PFSK-1 (cell line): Measurements from ENCODE around the gene YIPF2.

ENCODE experiments used
- FOXP2 ChIP-seq: optimal IDR thresholded peaks from 2 replicates; pipeline ENCODE3; 2011; ENCODE audit warnings: borderline replicate concordance, control low read depth, inconsistent platforms; ENCODE audit not compliant: insufficient read depth; ENCODE audit errors: extremely low read length, extremely low read depth
- POLR2AphosphoS5 ChIP-seq: IDR thresholded peaks from 2 replicates; pipeline ENCODE4 v1.6.1; 2012; ENCODE audit warnings: low read depth, mild to moderate bottlenecking, control low read depth, low read length, moderate library complexity
- SIN3A ChIP-seq: IDR thresholded peaks from 2 replicates; pipeline ENCODE4 v1.6.1; 2012; ENCODE audit warnings: mild to moderate bottlenecking, low read length, moderate library complexity, borderline replicate concordance; ENCODE audit not compliant: insufficient read depth
- TAF1 ChIP-seq: IDR thresholded peaks from 2 replicates; pipeline ENCODE4 v1.6.1; 2012; ENCODE audit warnings: low read length, control low read depth, borderline replicate concordance; ENCODE audit not compliant: insufficient read depth
- TF ChIP-seq, protein P1 (sequence below), 2 experiments: IDR thresholded peaks; 2 replicates each; pipeline versions ENCODE4 v1.6.1 to v1.8.0; 2011 to 2012; ENCODE audit warnings: low read depth in 2 of 2, low read length in 2 of 2, control low read depth in 1 of 2, inconsistent platforms in 1 of 2, mild to moderate bottlenecking in 1 of 2, moderate library complexity in 1 of 2; ENCODE audit not compliant: insufficient read depth in 1 of 2

The YIPF2 gene

DNA sequence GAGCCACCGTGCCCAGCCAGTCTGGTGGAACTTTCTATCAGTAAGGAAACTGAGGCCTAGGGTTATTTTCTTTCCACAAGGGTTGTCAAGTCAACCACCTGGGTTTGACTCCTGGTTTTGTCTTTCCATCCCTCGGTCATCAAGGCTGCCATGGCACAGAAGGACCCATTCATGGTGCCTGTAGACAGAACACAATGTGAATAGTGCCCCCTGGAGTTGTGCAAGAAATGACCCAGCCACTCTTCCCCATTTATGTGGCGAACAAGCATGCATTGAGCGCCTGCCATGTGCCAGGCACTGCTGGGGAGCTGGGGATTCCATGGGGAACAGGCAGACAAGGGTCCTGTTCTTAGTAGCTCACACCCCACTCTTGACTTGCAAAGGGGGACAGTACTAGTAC, 36.5 kb upstream of the YIPF2 start:
- TF ChIP-seq, protein P1, sequence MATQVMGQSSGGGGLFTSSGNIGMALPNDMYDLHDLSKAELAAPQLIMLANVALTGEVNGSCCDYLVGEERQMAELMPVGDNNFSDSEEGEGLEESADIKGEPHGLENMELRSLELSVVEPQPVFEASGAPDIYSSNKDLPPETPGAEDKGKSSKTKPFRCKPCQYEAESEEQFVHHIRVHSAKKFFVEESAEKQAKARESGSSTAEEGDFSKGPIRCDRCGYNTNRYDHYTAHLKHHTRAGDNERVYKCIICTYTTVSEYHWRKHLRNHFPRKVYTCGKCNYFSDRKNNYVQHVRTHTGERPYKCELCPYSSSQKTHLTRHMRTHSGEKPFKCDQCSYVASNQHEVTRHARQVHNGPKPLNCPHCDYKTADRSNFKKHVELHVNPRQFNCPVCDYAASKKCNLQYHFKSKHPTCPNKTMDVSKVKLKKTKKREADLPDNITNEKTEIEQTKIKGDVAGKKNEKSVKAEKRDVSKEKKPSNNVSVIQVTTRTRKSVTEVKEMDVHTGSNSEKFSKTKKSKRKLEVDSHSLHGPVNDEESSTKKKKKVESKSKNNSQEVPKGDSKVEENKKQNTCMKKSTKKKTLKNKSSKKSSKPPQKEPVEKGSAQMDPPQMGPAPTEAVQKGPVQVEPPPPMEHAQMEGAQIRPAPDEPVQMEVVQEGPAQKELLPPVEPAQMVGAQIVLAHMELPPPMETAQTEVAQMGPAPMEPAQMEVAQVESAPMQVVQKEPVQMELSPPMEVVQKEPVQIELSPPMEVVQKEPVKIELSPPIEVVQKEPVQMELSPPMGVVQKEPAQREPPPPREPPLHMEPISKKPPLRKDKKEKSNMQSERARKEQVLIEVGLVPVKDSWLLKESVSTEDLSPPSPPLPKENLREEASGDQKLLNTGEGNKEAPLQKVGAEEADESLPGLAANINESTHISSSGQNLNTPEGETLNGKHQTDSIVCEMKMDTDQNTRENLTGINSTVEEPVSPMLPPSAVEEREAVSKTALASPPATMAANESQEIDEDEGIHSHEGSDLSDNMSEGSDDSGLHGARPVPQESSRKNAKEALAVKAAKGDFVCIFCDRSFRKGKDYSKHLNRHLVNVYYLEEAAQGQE (IDR thresholded peaks at IDR 0.05; ENCODE audit: insufficient read depth in 1 of 2, low read depth in 2 of 2, low read length in 2 of 2), result no peak
- TF ChIP-seq TAF1 (no peak), POLR2AphosphoS5 (no peak)

DNA sequence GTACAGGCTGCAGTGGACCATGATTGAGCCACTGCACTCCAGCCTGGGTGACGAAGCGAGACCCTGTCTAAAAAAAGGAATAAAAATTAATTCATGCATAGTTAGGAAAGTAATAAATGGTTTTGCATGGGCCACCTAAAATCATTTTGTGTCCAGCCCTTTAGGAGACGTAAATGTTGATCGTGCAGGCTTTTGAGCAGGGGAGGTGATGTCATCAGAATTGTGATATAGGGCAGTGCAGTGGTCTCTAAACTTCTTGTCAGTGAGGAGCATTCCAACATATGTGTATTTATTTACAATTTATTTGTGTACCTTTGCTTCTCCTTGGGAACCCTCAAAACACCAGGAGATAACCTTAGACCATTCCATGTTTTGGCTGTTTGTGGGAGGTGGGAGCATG, 35.4 kb upstream of the YIPF2 start:
- no peak for TF ChIP-seq POLR2AphosphoS5
- TF ChIP-seq SIN3A, result no peak
- TF ChIP-seq, protein P1 (IDR thresholded peaks at IDR 0.05; ENCODE audit: insufficient read depth in 1 of 2, low read depth in 2 of 2, low read length in 2 of 2), result no peak
- no peak for TF ChIP-seq TAF1
- no peak for TF ChIP-seq FOXP2

DNA sequence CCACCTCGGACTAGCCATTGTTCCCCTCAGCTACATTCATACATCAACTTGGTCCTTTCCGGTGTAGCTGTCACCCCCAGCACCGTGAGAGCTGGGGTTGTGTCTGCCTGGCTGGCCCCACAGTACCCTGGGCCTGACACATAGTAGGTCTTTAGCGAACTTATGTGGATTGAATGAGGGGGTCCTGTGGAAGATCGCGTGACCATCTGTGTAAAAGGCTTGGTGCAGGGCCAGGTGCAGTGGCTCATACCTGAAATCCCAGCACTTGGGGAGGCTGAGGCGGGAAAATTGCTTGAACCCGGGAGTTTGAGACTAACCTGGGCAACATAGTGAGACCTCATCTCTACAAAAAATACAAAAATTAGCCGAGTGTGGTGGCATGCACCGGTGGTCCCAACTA, 34.4 kb upstream of the YIPF2 start:
- no peak for TF ChIP-seq TAF1

DNA sequence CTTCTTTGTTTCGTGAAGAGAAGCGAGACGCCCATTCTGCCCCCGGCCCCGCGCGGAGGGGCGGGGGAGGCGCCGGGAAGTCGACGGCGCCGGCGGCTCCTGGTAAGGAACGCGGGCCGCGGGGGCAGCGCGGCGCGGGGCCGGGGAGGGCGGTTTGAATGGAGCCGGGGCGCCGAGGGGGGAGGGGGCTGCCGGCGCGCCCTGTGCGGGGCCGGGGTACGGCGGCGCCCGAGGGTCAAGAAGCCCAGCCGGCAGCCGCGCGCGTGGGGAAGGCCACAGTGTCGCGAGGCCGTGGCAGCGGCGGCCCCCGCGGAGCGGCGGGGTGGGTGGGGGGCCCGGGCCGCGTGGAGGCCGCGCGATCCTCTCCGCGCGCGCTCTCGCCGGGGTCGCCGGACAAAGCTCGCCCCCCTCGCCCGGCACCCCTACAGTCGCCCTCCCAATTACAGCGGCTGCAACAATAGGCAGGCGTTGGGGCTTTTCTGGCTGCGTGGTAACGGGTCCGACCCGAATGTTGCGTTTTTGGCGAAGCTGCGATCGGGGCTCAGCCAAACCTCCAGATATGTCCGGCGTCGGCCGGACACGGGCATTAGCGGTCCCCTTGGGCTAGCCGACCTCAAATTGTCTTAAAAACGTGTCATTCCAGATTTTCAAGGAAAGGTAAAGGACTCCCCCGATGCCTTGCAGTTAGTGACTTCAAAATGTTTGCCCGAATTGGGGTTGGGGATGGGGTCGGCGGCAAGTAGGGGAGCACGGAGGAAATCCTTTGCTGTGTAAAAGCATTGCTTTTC, 32.8 kb upstream of the YIPF2 start:
- no peak for TF ChIP-seq TAF1
- TF ChIP-seq, protein P1 (IDR thresholded peaks at IDR 0.05; ENCODE audit: insufficient read depth in 1 of 2, low read depth in 2 of 2, low read length in 2 of 2), result no peak
- no peak for TF ChIP-seq SIN3A
- TF ChIP-seq POLR2AphosphoS5, result no peak
- no peak for TF ChIP-seq FOXP2

DNA sequence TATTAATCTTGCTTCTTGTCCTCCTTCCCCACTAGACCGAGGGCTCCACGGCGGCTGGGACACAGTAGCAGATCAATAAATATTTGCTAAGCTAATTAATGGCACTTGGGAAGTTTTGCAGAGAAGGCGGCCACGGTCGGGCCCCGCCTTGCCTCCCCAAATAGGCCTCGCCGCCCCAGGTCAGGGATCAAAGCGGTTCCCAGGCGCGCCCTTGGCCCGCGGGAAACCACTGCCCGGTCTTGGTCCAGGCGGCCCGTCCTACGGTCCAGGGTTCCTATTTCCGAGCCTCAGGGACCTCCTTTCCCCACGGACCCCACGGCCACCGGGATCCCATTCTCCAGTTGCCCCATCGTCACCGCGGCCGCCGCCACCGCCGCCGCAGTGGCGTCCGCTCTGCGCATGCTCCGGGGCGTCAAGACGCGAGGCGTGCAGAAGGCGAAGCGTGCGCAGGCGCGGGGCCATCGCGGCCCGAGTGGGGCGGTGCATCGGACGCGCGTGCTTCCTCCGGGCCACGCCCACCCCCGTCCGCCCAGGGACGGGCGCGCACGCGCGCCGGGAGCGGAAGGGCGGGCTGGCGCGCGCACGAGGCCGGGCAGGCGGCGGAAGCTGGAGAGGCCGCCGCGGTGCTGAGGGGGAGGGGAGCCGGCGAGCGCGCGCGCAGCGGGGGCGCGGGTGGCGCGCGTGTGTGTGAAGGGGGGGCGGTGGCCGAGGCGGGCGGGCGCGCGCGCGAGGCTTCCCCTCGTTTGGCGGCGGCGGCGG, 32.1 kb upstream of the YIPF2 start, which contains the start of gene SMARCA4:
SMARCA4 (plus strand) TSS at position 717 of the 759 bp plus-strand sequence. CDS start 23,122 bp downstream, outside the sequence.
- peak; percentile 94 for TF ChIP-seq POLR2AphosphoS5
- TF ChIP-seq, protein P1 (IDR thresholded peaks at IDR 0.05; ENCODE audit: insufficient read depth in 1 of 2, low read depth in 2 of 2, low read length in 2 of 2), result peak in 1 of 2 experiments; percentile 42; a peak in 1 of 4 replicates
- no peak for TF ChIP-seq TAF1
- TF ChIP-seq SIN3A, result no peak
- peak; percentile 96 for TF ChIP-seq FOXP2
